WTC11 (cell line): ENCODE measurements around the gene FGD6. TPM values are rescaled to one million over a fixed set of nuclear protein-coding genes. Genes with fewer than 3 reads are reported as not detected.

Experiments
- ATAC-seq: fragments of 200-7000 bp; cut with Tn5 transposase; 2 replicates; pipeline ENCODE4 v1.10.0; 2021; ENCODE audit warnings: mild to moderate bottlenecking, moderate library complexity
- CTCF ChIA-PET: fragments of 300-600 bp; sonication (Branson Sonifier 250); formaldehyde crosslinking; loops from one replicate; lab custom pipeline; 2021; ENCODE audit warnings: antibody characterized with exemption; lab: Charles Lee
- POLR2A ChIA-PET: fragments of 350-600 bp; sonication (Branson Sonifier 250); formaldehyde crosslinking; loops from one replicate; lab custom pipeline; 2021; ENCODE audit warnings: antibody characterized with exemption; lab: Charles Lee
- DNase-seq: peaks from one replicate; pipeline ENCODE4 v3.0.0; 2021; ENCODE audit warnings: low spot score
- H3K27ac Mint-ChIP-seq: 2 replicates; pipeline ENCODE4 v1.8.0; 2021; ENCODE audit warnings: mixed read lengths
- H3K27me3 Mint-ChIP-seq: 2 replicates; pipeline ENCODE4 v1.8.0; 2021; ENCODE audit warnings: low read depth, mild to moderate bottlenecking, moderate library complexity, mixed read lengths
- H3K36me3 Mint-ChIP-seq: 2 replicates; pipeline ENCODE4 v1.8.0; 2021; ENCODE audit warnings: mixed read lengths
- H3K4me1 Mint-ChIP-seq: 2 replicates; pipeline ENCODE4 v1.8.0; 2022; ENCODE audit warnings: mixed read lengths
- H3K4me3 Mint-ChIP-seq: 2 replicates; pipeline ENCODE4 v1.8.0; 2021; ENCODE audit warnings: mild to moderate bottlenecking, moderate library complexity, mixed read lengths
- H3K9me3 Mint-ChIP-seq: 2 replicates; pipeline ENCODE4 v1.8.0; 2021; ENCODE audit warnings: mixed read lengths
- AR ChIP-seq: fragments of 250-450 bp; sonication (Bioruptor Pico); IDR thresholded peaks from 2 replicates; pipeline ENCODE4 v1.9.0; 2021; ENCODE audit warnings: mild to moderate bottlenecking
- CTCF ChIP-seq: fragments of 200-600 bp; IDR thresholded peaks from 2 replicates; pipeline ENCODE4 v1.8.0; 2022; ENCODE audit warnings: antibody characterized with exemption
- FOXP1 ChIP-seq: sonication (generic); formaldehyde crosslinking; IDR thresholded peaks from 2 replicates; pipeline ENCODE4 v1.8.0; 2022; ENCODE audit warnings: missing genetic modification reagents, mild to moderate bottlenecking, moderate library complexity, borderline replicate concordance
- FOXP4 ChIP-seq: sonication (generic); formaldehyde crosslinking; IDR thresholded peaks from 2 replicates; pipeline ENCODE4 v1.8.0; 2022; ENCODE audit warnings: mild to moderate bottlenecking, missing genetic modification reagents
- HMGA2 ChIP-seq: fragments of 250-450 bp; sonication (Bioruptor Pico); IDR thresholded peaks from 2 replicates; pipeline ENCODE4 v1.4.0; 2021; ENCODE audit warnings: mild to moderate bottlenecking, moderate library complexity
- MXD4 ChIP-seq: fragments of 250-450 bp; sonication (Bioruptor Pico); IDR thresholded peaks from 2 replicates; pipeline ENCODE4 v1.8.0; 2021; ENCODE audit warnings: mild to moderate bottlenecking, moderate library complexity, borderline replicate concordance
- MYBL2 ChIP-seq: sonication (generic); formaldehyde crosslinking; IDR thresholded peaks from 2 replicates; pipeline ENCODE4 v1.8.1; 2023; ENCODE audit warnings: mild to moderate bottlenecking, moderate library complexity, missing genetic modification reagents
- SOX15 ChIP-seq: fragments of 250-450 bp; sonication (Bioruptor Pico); IDR thresholded peaks from 2 replicates; pipeline ENCODE4 v1.9.0; 2021; ENCODE audit warnings: mild to moderate bottlenecking
- SP1 ChIP-seq: sonication (generic); formaldehyde crosslinking; conservative IDR thresholded peaks from 2 replicates; pipeline ENCODE4 v1.8.1; 2022; ENCODE audit warnings: missing genetic modification reagents
- STAT6 ChIP-seq: sonication (generic); formaldehyde crosslinking; conservative IDR thresholded peaks from 2 replicates; pipeline ENCODE4 v1.8.1; 2023; ENCODE audit warnings: mild to moderate bottlenecking, low read depth, missing genetic modification reagents, moderate library complexity
- TEAD1 ChIP-seq: sonication (generic); formaldehyde crosslinking; IDR thresholded peaks from 2 replicates; pipeline ENCODE4 v1.8.0; 2022; ENCODE audit warnings: mild to moderate bottlenecking, missing genetic modification reagents
- ZNF317 ChIP-seq: sonication (generic); formaldehyde crosslinking; IDR thresholded peaks from 2 replicates; pipeline ENCODE4 v1.8.1; 2023; ENCODE audit warnings: low read depth, mild to moderate bottlenecking, moderate library complexity, missing genetic modification reagents, borderline replicate concordance
- ZNF396 ChIP-seq: fragments of 250-450 bp; sonication (Bioruptor Pico); IDR thresholded peaks from 2 replicates; pipeline ENCODE4 v1.8.0; 2021; ENCODE audit warnings: mild to moderate bottlenecking, moderate library complexity, borderline replicate concordance
- ZNF532 ChIP-seq: fragments of 250-450 bp; sonication (Bioruptor Pico); IDR thresholded peaks from 2 replicates; pipeline ENCODE4 v1.9.0; 2021; ENCODE audit warnings: mild to moderate bottlenecking, borderline replicate concordance
- total RNA-seq: library from RNA; stranded (reverse); gene quantifications from 3 replicates; pipeline ENCODE4 v1.2.3, GENCODE V29; 2021

Gene FGD6
- total RNA-seq, 1 experiment from 2014 or later: 28.2 TPM

GRCh38 chr12:95057424-95057823 is 159.8 kb downstream of the FGD6 start:
- POLR2A ChIA-PET: no interaction called here
- Mint-ChIP-seq H3K4me1 (no peaks in the 10 kb centered on the region), H3K4me3 (no peak overlapping the region), H3K27ac (no peak overlapping the region), H3K9me3 (no peaks in the 10 kb centered on the region), H3K36me3 (peaks cover 61% of the 10 kb centered on the region), H3K27me3 (no peaks in the 10 kb centered on the region)
- DNase-seq: no peak
- TF ChIP-seq CTCF: no peak
- no peak for TF ChIP-seq STAT6 (CRISPR knock-in tag)
- TF ChIP-seq MXD4 (CRISPR knock-in tag): no peak
- no peak for TF ChIP-seq MYBL2
- TF ChIP-seq FOXP4: no peak
- no peak for TF ChIP-seq TEAD1 (CRISPR knock-in tag)
- TF ChIP-seq ZNF317: no peak
- TF ChIP-seq HMGA2 (CRISPR knock-in tag): no peak
- no peak for TF ChIP-seq ZNF396
- TF ChIP-seq AR (CRISPR knock-in tag): no peak
- ATAC-seq: no peak
- CTCF ChIA-PET: interaction anchor here (1.0 kb wide), 1 partner anchor 60 kb away, joined by 4 read pairs; no protein-coding TSS in a partner anchor

GRCh38 chr12:95055057-95055456 is 162.2 kb downstream of the FGD6 start:
- DNase-seq: no peak
- Mint-ChIP-seq H3K9me3 (no peaks in the 10 kb centered on the region), H3K27ac (no peak overlapping the region), H3K4me3 (no peak overlapping the region), H3K27me3 (no peaks in the 10 kb centered on the region), H3K36me3 (peaks cover 58% of the 10 kb centered on the region), H3K4me1 (no peaks in the 10 kb centered on the region)
- TF ChIP-seq SOX15 (no peak), FOXP1 (CRISPR knock-in tag) (no peak), SP1 (CRISPR knock-in tag) (no peak), ZNF532 (no peak)
- CTCF ChIA-PET: no interaction called here
- ATAC-seq: no peak
- POLR2A ChIA-PET: no interaction called here
